ENCODE measurements around the gene TOX3. TPM values are rescaled to one million over a fixed set of nuclear protein-coding genes. Genes with fewer than 3 reads are reported as not detected.

The TOX3 gene
- total RNA-seq, 1 experiment from 2014 or later, result 20.2 TPM

DNA sequence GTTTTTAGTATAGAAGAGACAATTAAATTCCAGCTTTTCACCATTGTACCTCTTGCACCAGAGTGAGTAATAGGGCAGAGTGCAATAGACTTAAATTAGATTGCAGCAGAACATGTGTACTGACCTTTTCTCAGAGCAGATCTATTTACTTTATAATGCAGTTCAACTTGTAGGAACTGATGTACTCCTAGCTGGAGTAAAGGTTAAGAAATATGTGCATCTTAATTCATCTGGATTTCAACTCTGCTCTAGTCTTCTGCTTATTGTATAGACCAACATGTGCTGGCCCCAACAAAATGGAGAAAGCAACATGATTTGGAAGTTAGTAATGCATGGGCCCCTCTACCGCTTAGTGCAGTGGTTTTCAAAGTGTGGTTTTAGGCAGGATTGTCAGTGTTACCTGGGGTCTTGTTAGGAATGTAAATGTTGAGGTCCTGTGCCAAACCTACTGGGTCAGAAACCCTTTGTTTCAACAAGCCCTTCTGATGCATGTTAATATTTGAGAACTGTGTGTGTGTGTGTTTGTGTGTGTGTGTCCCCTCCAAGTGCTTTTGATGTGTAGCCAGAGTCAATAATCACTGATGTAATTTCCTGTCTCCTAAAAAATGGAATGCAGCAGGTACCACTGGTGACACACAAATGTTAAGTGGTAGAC is 138.6 kb downstream of the TOX3 start:
- no peak overlapping the region for H2BK12ac ChIP-seq (ENCODE audit: insufficient read length, low read depth, low read length)
- no peak overlapping the region for H2BK15ac ChIP-seq (ENCODE audit: low read depth, low read length)
- H4K8ac ChIP-seq (replicated peaks; ENCODE audit: insufficient read length, low read depth, low read length), result no peak overlapping the region
- H3K9me3 ChIP-seq (ENCODE audit: control insufficient read depth, low read depth, low read length), result no peaks in the 10 kb centered on the region
- no CpG with 5 or more reads among the region's 1 CpG for WGBS (ENCODE audit: extremely low coverage, insufficient read length, low lambda C conversion rate)
- H3K27ac ChIP-seq (ENCODE audit: insufficient read length, low read depth, low read length), result no peak overlapping the region
- no peak for DNase-seq
- H2BK120ac ChIP-seq (ENCODE audit: low read depth, low read length, poor library complexity, severe bottlenecking), result no peak overlapping the region
- Mint-ChIP-seq H3K4me1 (peaks cover 4% of the 10 kb centered on the region in 2 experiments; a peak in 2 of 4 replicates), H3K27ac (no peak overlapping the region), H3K9me3 (no peaks in the 10 kb centered on the region; a peak in 1 of 5 replicates), H3K27me3 (ENCODE audit: low read depth) (no peaks in the 10 kb centered on the region), H3K36me3 (ENCODE audit: insufficient read depth in 1 of 3, low read depth in 3 of 3) (no peaks in the 10 kb centered on the region; a peak in 1 of 7 replicates), H3K4me3 (no peak overlapping the region)
- H3K23me2 ChIP-seq (ENCODE audit: insufficient read length, low read depth, low read length, poor library complexity, severe bottlenecking), result no peaks in the 10 kb centered on the region
- H4K20me1 ChIP-seq (ENCODE audit: control insufficient read depth, insufficient read depth, insufficient read length), result no peaks in the 10 kb centered on the region
- no peak overlapping the region for H3K9ac ChIP-seq (ENCODE audit: extremely low read depth, insufficient read length, low read length)
- no peak overlapping the region for H3K56ac ChIP-seq (ENCODE audit: insufficient read length, low read depth, low read length)
- H3K27me3 ChIP-seq (ENCODE audit: insufficient read depth, low read length), result no peaks in the 10 kb centered on the region
- no peak overlapping the region for H4K91ac ChIP-seq (ENCODE audit: insufficient read length, low read depth, low read length)
- no peak overlapping the region for H2AFZ ChIP-seq (ENCODE audit: low read length)
- H3T11ph ChIP-seq (ENCODE audit: low read length), result no peak overlapping the region
- no peak overlapping the region for H3K23ac ChIP-seq (ENCODE audit: insufficient read length, low read depth, low read length)
- H3K4me2 ChIP-seq (ENCODE audit: insufficient read depth, insufficient read length, low read length), result no peak overlapping the region
- H2BK20ac ChIP-seq (ENCODE audit: low read depth, low read length, poor library complexity, severe bottlenecking), result no peak overlapping the region
- no peaks in the 10 kb centered on the region for H3K79me1 ChIP-seq (ENCODE audit: insufficient read depth, low read depth, low read length, poor library complexity, severe bottlenecking)
- no peak overlapping the region for H3K18ac ChIP-seq (ENCODE audit: insufficient read length, low read depth, low read length)
- H3K4ac ChIP-seq (ENCODE audit: low read depth, low read length), result no peak overlapping the region
- H3K79me2 ChIP-seq (ENCODE audit: insufficient read depth, low read length), result no peaks in the 10 kb centered on the region
- H2AK5ac ChIP-seq (ENCODE audit: insufficient read length, low read length), result no peak overlapping the region
- no peak overlapping the region for H2BK5ac ChIP-seq (ENCODE audit: insufficient read length, low read length)
- TF ChIP-seq, protein P1, sequence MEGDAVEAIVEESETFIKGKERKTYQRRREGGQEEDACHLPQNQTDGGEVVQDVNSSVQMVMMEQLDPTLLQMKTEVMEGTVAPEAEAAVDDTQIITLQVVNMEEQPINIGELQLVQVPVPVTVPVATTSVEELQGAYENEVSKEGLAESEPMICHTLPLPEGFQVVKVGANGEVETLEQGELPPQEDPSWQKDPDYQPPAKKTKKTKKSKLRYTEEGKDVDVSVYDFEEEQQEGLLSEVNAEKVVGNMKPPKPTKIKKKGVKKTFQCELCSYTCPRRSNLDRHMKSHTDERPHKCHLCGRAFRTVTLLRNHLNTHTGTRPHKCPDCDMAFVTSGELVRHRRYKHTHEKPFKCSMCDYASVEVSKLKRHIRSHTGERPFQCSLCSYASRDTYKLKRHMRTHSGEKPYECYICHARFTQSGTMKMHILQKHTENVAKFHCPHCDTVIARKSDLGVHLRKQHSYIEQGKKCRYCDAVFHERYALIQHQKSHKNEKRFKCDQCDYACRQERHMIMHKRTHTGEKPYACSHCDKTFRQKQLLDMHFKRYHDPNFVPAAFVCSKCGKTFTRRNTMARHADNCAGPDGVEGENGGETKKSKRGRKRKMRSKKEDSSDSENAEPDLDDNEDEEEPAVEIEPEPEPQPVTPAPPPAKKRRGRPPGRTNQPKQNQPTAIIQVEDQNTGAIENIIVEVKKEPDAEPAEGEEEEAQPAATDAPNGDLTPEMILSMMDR (conservative IDR thresholded peaks at IDR 0.05), result no peak
- no peak overlapping the region for H3K14ac ChIP-seq (ENCODE audit: insufficient read depth, low read length)
- no peak overlapping the region for H4K5ac ChIP-seq (ENCODE audit: insufficient read length, low read depth, low read length)
- H3K4me1 ChIP-seq (ENCODE audit: insufficient read depth, low read length), result no peaks in the 10 kb centered on the region

All from H9 (cell line).